GM12878 (cell line): ENCODE data around the gene KHNYN. TPM values are rescaled to one million over a fixed set of nuclear protein-coding genes. Genes with fewer than 3 reads are reported as not detected.

Source experiments
- ATAC-seq: fragments of 200-7000 bp; cut with Tn5 transposase; 3 replicates; pipeline ENCODE4 v1.9.1; 2020; ENCODE audit warnings: mild to moderate bottlenecking, moderate library complexity
- BruUV-seq: library from RNA; stranded (reverse); fragments of 400-500 nt; replicated peaks from 2 replicates; lab custom pipeline; 2021; lab: Mats Ljungman, UMichigan
- CTCF ChIA-PET: fragments of 300-600 bp; sonication (Branson Sonifier 250); formaldehyde crosslinking; extraction: SDS; loops from one replicate; lab custom pipeline; 2021; ENCODE audit warnings: inconsistent platforms; lab: Yijun Ruan, JAX
- POLR2A ChIA-PET: fragments of 350-600 bp; formaldehyde crosslinking; extraction: SDS; loops from one replicate; lab custom pipeline; 2021; ENCODE audit warnings: inconsistent platforms; lab: Charles Lee
- RAD21 ChIA-PET: fragments of 300-600 bp; sonication (Branson Sonifier 250); formaldehyde crosslinking; loops from one replicate; lab custom pipeline; 2023; ENCODE audit warnings: antibody characterized with exemption; ENCODE audit not compliant: unreplicated experiment; lab: Charles Lee
- SMC1A ChIA-PET: fragments of 300-600 bp; sonication (Branson Sonifier 250); formaldehyde crosslinking; loops from one replicate; lab custom pipeline; 2023; ENCODE audit not compliant: unreplicated experiment, uncharacterized antibody; lab: Charles Lee
- DNase-seq: peaks from one replicate; pipeline ENCODE4 v3.0.0-alpha.2; 2011; ENCODE audit warnings: low read depth, low spot score
- FAIRE-seq: peaks from 3 replicates; lab custom pipeline; 2011; peaks lifted over from hg19 to GRCh38; lab: Jason Lieb, UNC
- H2AFZ ChIP-seq: 2 replicates; pipeline ENCODE4 v1.6.0; 2011; ENCODE audit warnings: low read depth, low read length, control low read depth; ENCODE audit not compliant: control insufficient read depth
- H3K27ac ChIP-seq: 2 replicates; pipeline ENCODE4 v1.5.1; 2011; ENCODE audit warnings: control low read depth; ENCODE audit not compliant: control insufficient read depth, insufficient read depth
- H3K27me3 ChIP-seq, 2 experiments: replicated peaks in 1 of 2; 2 replicates each; pipeline versions ENCODE4 v1.6.0 to v1.6.1; 2011; ENCODE audit warnings: low read length in 1 of 2; ENCODE audit not compliant: control insufficient read depth in 2 of 2, insufficient read depth in 2 of 2
- H3K36me3 ChIP-seq, 2 experiments: 2 replicates each; pipeline ENCODE4 v1.5.1; 2011; ENCODE audit warnings: low read length in 1 of 2; ENCODE audit not compliant: control insufficient read depth in 2 of 2, insufficient read depth in 2 of 2
- H3K4me1 ChIP-seq: 2 replicates; pipeline ENCODE4 v1.6.1; 2011; ENCODE audit warnings: mild to moderate bottlenecking, low read length, moderate library complexity, mixed read lengths; ENCODE audit not compliant: control insufficient read depth, insufficient read depth
- H3K4me2 ChIP-seq: 2 replicates; pipeline ENCODE4 v1.6.0; 2011; ENCODE audit warnings: control low read depth; ENCODE audit not compliant: control insufficient read depth, insufficient read depth
- H3K4me3 ChIP-seq: fragments of 200-600 bp; sonication (generic); 2 replicates; pipeline ENCODE4 v1.5.1; 2016
- H3K79me2 ChIP-seq: 2 replicates; pipeline ENCODE4 v1.6.0; 2011; ENCODE audit warnings: low read length; ENCODE audit not compliant: control insufficient read depth, insufficient read depth
- H3K9ac ChIP-seq: 2 replicates; pipeline ENCODE4 v1.8.0; 2011; ENCODE audit warnings: low read length, control low read depth, mixed read lengths; ENCODE audit not compliant: control insufficient read depth, insufficient read depth
- H3K9me3 ChIP-seq: replicated peaks from 3 replicates; pipeline ENCODE4 v1.5.1; 2011; ENCODE audit warnings: mild to moderate bottlenecking, low read length; ENCODE audit not compliant: control insufficient read depth, insufficient read depth
- H4K20me1 ChIP-seq: 2 replicates; pipeline ENCODE4 v1.6.0; 2011; ENCODE audit not compliant: control insufficient read depth, insufficient read depth
- CBX5 ChIP-seq: sonication (generic); IDR thresholded peaks from 2 replicates; pipeline ENCODE4 v1.6.1; 2016; ENCODE audit warnings: low read depth, moderate library complexity, mild to moderate bottlenecking, inconsistent platforms
- ESRRA ChIP-seq: IDR thresholded peaks from 2 replicates; pipeline ENCODE4 v1.6.1; 2012; ENCODE audit warnings: mild to moderate bottlenecking, low read length, improper control_type of control experiment
- FOXM1 ChIP-seq: IDR thresholded peaks from 2 replicates; pipeline ENCODE4 v1.6.1; 2012; ENCODE audit warnings: low read depth, mild to moderate bottlenecking, inconsistent platforms, low read length, moderate library complexity
- HDGF ChIP-seq: fragments of 450-650 bp; IDR thresholded peaks from 2 replicates; pipeline ENCODE4 v1.6.1; 2016; ENCODE audit warnings: antibody characterized with exemption
- MEF2A ChIP-seq: IDR thresholded peaks from 2 replicates; pipeline ENCODE4 v1.6.1; 2011; ENCODE audit warnings: low read depth, mild to moderate bottlenecking, low read length, moderate library complexity; ENCODE audit not compliant: insufficient read depth
- NKRF ChIP-seq: fragments of 450-650 bp; conservative IDR thresholded peaks from 2 replicates; pipeline ENCODE4 v1.6.1; 2017; ENCODE audit warnings: mild to moderate bottlenecking, moderate library complexity
- SMAD1 ChIP-seq: fragments of 450-650 bp; IDR thresholded peaks from 2 replicates; pipeline ENCODE4 v1.6.1; 2018; ENCODE audit warnings: mild to moderate bottlenecking, low read depth; ENCODE audit not compliant: partially characterized antibody
- SMAD5 ChIP-seq: IDR thresholded peaks from 2 replicates; pipeline ENCODE4 v1.6.1; 2016; ENCODE audit warnings: antibody characterized with exemption, low read depth
- TAF1 ChIP-seq: IDR thresholded peaks from 2 replicates; pipeline ENCODE4 v1.6.1; 2011; ENCODE audit warnings: mild to moderate bottlenecking, low read depth, low read length, borderline replicate concordance
- ZZZ3 ChIP-seq: IDR thresholded peaks from 2 replicates; pipeline ENCODE4 v1.6.1; 2011; ENCODE audit warnings: low read depth; ENCODE audit not compliant: control insufficient read depth, insufficient read length
- WGBS: methylation state at CpG from one replicate; pipeline ENCODE4 v1.1.6; 2016; ENCODE audit warnings: low lambda C conversion rate; ENCODE audit not compliant: insufficient replicate concordance, insufficient coverage; ENCODE audit errors: missing lambda C conversion rate; 5-methylcytosine and 5-hydroxymethylcytosine counted together
- in situ Hi-C: fragments of 300-500 bp; cut with MboI; formaldehyde crosslinking; loops from 9 replicates; pipeline ENCODE4 v1.14.3; 2018; ENCODE audit warnings: mixed read lengths
- intact Hi-C: fragments of 100-400 bp; cut with micrococcal nuclease; formaldehyde crosslinking; loops from one replicate; pipeline ENCODE4 v1.14.2; 2022; ENCODE audit not compliant: unreplicated experiment
- polyA plus RNA-seq, 11 experiments: library from polyadenylated mRNA; depleted of rRNA in 4 of 11; unstranded in 6 of 11; stranded (reverse) in 5 of 11; fragments of >200 nt; fragmentation: Nextera tagmentation in 4 of 11; fragmentation: Illumina TruSeq in 1 of 11; extraction: Ambion mirVana in 4 of 11; extraction: Trizol in 1 of 11; gene quantifications; 1 replicate in 1 of 11; 2 replicates in 10 of 11; pipeline versions ENCODE4 v1.2.1 to v1.2.3, GENCODE V29; 2011 to 2016; ENCODE audit warnings: inconsistent platforms in 2 of 11, missing spikeins in 2 of 11, low read depth in 1 of 11
- total RNA-seq, 4 experiments: library from RNA; depleted of rRNA in 3 of 4; stranded (reverse); fragments of >200 nt in 3 of 4; fragmentation: Illumina TruSeq in 1 of 4; extraction: Trizol in 1 of 4; gene quantifications; 2 replicates each; pipeline versions ENCODE4 v1.2.1 to v1.2.3, GENCODE V29; 2013 to 2021
- TF ChIP-seq, protein P1 (sequence below): fragments of 450-650 bp; IDR thresholded peaks from 2 replicates; pipeline ENCODE4 v1.6.1; 2016; ENCODE audit warnings: mild to moderate bottlenecking, moderate library complexity, borderline replicate concordance
- TF ChIP-seq, protein P2 (sequence below): fragments of 450-650 bp; IDR thresholded peaks from 2 replicates; pipeline ENCODE4 v1.6.1; 2017; ENCODE audit warnings: mild to moderate bottlenecking, moderate library complexity

KHNYN gene
- total and polyA plus RNA-seq, 10 of the 15 experiments (the other 5 are each of a cell fraction or from before 2014, with no cell fraction given): 1.4 to 34.7 (median 21.5) TPM

DNA sequence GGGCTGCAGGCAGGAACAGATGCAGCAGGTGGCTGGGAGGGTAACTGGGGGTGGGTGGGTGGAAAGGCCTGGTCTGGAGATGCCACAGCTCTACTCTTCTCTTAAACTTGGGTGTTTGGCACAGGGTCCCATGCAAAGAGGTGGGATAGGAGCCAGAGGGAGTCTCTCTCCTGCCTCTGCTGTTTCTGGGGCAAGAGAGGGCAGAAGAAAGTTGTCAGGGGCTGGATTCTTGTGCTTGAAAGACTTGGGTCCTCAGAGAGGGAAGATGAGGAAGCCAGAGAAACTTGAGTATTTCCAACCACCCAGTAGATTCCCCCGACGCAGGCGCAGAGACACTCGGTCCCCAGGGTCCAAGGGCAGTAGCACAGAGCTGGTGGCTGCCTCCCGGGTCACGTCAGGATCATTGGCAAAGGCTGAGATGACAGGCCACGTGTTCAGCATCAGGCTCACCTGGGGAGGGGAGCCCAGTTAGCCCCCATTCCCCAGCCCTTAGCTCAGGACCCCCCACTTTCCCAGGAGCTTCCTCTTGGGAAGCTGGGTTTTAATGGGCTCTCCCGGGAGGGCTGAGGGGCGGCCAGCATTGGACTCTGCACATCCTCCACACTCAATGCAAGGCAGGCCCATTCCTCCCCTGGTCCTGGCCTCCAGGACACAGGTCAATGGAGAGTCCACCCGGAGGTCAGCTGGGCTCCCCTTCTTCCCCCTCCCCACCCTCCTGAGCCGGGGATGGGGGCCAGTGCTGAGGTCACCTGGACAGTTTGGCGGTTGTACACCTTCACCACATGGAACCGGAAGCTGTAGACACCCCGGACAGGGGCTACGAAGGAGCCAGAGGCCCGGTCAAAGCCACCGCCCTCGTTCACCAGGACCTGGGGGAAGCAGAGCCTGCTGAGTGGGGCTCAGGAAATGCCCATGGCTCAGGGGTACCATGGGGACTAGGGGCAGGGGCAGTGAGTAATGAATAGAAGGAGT is 1.9 kb upstream of the KHNYN start:
- H3K27ac ChIP-seq: no peak overlapping the region
- SMC1A ChIA-PET: no interaction called here
- no peak for ATAC-seq
- TF ChIP-seq ESRRA (no peak), SMAD5 (no peak), ZZZ3 (no peak), MEF2A (no peak), TAF1 (no peak), SMAD1 (no peak), FOXM1 (no peak), HDGF (no peak), CBX5 (no peak), NKRF (no peak)
- TF ChIP-seq, protein P1, sequence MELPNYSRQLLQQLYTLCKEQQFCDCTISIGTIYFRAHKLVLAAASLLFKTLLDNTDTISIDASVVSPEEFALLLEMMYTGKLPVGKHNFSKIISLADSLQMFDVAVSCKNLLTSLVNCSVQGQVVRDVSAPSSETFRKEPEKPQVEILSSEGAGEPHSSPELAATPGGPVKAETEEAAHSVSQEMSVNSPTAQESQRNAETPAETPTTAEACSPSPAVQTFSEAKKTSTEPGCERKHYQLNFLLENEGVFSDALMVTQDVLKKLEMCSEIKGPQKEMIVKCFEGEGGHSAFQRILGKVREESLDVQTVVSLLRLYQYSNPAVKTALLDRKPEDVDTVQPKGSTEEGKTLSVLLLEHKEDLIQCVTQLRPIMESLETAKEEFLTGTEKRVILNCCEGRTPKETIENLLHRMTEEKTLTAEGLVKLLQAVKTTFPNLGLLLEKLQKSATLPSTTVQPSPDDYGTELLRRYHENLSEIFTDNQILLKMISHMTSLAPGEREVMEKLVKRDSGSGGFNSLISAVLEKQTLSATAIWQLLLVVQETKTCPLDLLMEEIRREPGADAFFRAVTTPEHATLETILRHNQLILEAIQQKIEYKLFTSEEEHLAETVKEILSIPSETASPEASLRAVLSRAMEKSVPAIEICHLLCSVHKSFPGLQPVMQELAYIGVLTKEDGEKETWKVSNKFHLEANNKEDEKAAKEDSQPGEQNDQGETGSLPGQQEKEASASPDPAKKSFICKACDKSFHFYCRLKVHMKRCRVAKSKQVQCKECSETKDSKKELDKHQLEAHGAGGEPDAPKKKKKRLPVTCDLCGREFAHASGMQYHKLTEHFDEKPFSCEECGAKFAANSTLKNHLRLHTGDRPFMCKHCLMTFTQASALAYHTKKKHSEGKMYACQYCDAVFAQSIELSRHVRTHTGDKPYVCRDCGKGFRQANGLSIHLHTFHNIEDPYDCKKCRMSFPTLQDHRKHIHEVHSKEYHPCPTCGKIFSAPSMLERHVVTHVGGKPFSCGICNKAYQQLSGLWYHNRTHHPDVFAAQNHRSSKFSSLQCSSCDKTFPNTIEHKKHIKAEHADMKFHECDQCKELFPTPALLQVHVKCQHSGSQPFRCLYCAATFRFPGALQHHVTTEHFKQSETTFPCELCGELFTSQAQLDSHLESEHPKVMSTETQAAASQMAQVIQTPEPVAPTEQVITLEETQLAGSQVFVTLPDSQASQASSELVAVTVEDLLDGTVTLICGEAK: no peak
- TF ChIP-seq, protein P2, sequence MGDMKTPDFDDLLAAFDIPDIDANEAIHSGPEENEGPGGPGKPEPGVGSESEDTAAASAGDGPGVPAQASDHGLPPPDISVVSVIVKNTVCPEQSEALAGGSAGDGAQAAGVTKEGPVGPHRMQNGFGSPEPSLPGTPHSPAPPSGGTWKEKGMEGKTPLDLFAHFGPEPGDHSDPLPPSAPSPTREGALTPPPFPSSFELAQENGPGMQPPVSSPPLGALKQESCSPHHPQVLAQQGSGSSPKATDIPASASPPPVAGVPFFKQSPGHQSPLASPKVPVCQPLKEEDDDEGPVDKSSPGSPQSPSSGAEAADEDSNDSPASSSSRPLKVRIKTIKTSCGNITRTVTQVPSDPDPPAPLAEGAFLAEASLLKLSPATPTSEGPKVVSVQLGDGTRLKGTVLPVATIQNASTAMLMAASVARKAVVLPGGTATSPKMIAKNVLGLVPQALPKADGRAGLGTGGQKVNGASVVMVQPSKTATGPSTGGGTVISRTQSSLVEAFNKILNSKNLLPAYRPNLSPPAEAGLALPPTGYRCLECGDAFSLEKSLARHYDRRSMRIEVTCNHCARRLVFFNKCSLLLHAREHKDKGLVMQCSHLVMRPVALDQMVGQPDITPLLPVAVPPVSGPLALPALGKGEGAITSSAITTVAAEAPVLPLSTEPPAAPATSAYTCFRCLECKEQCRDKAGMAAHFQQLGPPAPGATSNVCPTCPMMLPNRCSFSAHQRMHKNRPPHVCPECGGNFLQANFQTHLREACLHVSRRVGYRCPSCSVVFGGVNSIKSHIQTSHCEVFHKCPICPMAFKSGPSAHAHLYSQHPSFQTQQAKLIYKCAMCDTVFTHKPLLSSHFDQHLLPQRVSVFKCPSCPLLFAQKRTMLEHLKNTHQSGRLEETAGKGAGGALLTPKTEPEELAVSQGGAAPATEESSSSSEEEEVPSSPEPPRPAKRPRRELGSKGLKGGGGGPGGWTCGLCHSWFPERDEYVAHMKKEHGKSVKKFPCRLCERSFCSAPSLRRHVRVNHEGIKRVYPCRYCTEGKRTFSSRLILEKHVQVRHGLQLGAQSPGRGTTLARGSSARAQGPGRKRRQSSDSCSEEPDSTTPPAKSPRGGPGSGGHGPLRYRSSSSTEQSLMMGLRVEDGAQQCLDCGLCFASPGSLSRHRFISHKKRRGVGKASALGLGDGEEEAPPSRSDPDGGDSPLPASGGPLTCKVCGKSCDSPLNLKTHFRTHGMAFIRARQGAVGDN: no peak

More for the DNA sequence above, 1.9 kb upstream of the KHNYN start:
- FAIRE-seq: no peak
- H3K9ac ChIP-seq: no peak overlapping the region
- H4K20me1 ChIP-seq: no peaks in the 10 kb centered on the region
- ChIA-PET CTCF (interaction anchor here (0.8 to 10.8 kb wide), 2 partner anchors 60 to 93 kb away, joined by 3 to 452 read pairs; partner anchors contain the start of genes ADCY4, NFATC4 and RIPK3), POLR2A (interaction anchor here (1.0 kb wide), 1 partner anchor 88 kb away, joined by 3 read pairs; the partner anchor contains the start of gene RIPK3), RAD21 (interaction anchor here (1.4 kb wide), 1 partner anchor 62 kb away, joined by 5 read pairs; no protein-coding TSS in a partner anchor)
- peaks cover 8% of the 10 kb centered on the region for H3K4me1 ChIP-seq
- intact Hi-C loops (no loop called here), in situ Hi-C loops (no loop called here)
- no peaks in the 10 kb centered on the region for H3K9me3 ChIP-seq
- H2AFZ ChIP-seq: no peak overlapping the region
- DNase-seq: no peak
- no peak overlapping the region for H3K4me2 ChIP-seq
- peaks cover 4% of the 10 kb centered on the region in 2 experiments for H3K36me3 ChIP-seq
- no TSS peak for BruUV-seq
- no peaks in the 10 kb centered on the region for H3K27me3 ChIP-seq
- 81% methylated on average over 17 of the region's 18 CpGs for WGBS
- H3K79me2 ChIP-seq: peaks cover 25% of the 10 kb centered on the region
- no peak overlapping the region for H3K4me3 ChIP-seq
